Measurements from ENCODE around the gene DMRTB1.

DMRTB1 gene

DNA sequence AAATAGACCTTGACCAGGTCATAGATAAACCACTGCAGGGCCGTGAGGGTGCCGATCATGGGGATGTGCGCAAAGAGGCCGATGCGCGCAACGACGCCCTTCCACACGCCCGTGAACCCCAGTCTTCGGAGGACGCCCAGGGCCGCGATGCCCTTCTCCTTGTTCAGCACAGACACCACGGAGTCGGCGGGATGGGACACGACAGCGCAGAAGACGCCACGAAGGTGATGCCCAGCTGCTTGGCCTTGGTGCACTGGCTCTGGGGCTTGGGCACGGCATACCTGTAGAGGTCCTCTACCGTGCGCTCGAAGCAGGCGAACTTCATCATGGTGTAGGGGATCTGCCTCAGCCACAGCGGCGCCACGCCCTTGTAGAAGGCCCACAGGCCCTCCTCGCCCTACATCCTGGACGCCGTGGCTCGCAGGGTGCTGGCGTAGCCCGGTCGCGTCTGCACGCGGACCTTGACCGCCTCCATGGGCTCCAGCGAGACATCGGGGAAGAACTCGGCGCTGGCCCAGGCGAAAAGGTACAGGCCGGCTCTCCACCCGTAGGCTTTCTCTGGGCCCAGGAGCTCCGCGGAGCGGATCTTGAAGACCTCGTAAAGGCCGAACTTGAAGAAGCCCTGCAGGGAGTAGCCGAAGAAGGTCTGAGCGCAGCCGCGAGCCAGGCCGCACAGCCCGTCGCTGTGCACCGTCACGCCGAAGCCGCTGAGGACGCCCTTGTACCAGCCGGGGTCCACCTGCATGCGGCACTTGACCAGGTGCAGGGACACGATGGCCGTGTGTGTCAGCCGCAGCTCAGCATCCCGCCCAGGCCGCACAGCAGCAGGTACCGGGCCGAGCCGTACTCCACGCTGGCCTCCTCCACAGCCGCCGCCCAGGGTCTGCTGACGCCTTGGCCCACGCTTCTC is 20.5 kb upstream of the DMRTB1 start:
- DNase-seq = no peak

DNA sequence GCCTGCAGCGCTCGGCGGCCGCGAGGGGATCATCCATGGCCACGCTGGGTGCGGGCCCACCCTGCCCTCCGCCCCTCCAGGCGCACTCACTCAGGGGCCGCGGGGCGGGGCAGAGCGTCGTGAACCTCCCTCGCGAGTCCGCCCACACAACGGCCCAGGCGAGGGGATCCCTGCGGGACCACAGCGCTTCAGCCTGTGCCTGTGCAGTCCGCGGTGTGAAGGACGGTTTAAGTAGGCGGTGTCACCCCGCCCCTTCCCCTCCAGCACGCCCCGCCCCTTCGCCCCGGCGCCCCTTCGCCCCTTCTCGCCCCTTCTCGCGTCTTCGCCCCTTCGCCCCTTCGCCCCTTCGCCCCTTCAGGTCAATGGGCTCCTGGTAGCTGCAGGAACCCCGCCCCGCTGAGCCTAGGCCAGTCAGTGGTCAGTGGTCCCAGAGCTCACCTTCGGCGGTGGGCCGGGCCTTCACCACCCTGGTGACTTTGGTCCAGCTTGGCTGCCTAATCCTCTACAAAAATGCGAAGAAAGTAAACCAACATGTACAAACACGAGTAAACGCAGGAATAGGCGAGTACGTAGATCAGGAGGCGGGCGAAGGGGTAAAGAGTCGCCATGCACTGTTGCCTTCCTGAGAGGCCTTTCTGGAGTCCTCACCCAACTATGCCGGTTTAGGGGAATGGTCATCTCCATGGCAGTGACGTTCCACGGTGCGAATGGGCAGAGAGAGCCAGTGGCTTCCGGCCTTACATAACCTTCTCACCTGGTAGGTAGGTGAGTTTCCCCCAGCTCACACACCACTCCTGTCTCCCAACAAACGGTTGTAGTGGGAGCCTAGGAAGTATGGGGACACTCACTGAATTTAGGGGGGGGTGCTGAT is 19.6 kb upstream of the DMRTB1 start:
- no peak for DNase-seq

DNA sequence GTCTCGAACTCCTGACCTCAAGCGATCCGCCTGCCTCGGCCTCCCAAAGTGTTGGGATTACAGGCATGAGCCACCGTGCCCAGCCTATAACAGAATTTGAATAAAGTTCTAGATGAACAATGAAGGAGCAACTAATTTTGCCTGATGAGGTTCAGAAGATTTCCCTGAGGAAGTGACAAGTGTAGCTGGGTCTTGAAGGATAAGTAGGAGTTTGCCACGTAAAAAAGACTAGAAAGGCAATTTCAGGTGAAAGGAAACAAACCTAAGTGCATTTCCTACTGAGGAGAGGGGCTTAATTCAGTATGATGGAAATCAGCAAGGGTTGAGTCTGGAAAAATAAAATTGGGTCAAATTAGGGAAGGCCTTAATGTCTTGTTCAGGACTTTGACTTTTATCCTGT is 18.6 kb upstream of the DMRTB1 start:
- no peak for DNase-seq

DNA sequence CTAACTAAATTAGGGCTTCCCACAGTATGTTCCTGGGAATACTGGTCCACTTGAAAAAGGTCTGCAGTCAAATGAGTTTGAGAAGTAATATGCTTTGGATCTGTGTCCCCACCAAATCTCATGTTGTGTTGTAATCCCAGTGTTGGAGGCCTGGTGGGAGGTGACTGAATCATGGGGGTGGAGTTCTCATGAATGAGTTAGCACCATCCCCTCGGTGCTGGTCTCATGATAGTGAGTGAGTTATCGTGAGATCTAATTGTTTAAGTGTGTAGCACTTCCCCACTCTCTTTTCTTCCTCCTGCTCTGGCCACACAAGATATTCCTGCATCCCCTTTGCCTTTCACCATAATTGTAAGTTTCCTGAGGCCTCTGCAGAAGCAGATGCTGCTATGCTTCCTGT is 16.9 kb upstream of the DMRTB1 start:
- DNase-seq = no peak

DNA sequence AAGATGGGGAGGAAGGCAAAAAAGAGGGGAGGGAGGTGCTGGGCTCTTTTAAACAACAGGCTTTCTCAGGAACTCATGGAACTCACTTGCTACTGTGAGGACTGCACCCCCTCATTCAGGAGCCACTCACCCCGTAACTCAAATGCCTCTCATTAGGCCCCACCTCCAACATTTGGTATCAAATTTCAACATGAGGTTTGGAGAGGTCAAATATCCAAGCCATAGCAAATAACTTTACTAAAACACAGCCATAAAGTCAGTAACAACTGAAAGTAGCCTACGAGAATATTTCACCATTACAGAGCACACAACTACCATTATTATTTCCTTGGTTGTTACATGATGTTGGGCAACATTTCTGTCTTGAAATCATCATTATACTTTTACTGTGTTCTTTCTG is 13.1 kb upstream of the DMRTB1 start:
- no peak for DNase-seq

DNA sequence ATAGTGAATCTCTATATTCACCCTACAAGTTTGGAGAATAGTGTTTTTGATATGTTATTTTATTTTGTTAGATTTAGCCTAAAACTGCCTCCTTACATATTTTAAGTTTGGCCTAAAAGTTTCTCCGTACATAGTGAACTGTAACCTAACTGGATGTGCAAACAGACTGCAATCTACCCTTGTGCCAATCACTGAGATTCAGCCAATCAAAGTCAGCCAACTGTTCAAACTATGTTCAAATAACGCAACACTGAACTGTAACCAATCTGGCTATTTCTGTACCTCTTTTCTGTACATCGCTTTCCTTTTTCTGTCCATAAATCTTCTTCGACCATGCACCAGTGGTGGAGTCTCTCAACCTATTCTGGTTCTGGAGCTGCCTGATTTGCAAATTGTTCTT is 11.8 kb upstream of the DMRTB1 start:
- no peak for DNase-seq

DNA sequence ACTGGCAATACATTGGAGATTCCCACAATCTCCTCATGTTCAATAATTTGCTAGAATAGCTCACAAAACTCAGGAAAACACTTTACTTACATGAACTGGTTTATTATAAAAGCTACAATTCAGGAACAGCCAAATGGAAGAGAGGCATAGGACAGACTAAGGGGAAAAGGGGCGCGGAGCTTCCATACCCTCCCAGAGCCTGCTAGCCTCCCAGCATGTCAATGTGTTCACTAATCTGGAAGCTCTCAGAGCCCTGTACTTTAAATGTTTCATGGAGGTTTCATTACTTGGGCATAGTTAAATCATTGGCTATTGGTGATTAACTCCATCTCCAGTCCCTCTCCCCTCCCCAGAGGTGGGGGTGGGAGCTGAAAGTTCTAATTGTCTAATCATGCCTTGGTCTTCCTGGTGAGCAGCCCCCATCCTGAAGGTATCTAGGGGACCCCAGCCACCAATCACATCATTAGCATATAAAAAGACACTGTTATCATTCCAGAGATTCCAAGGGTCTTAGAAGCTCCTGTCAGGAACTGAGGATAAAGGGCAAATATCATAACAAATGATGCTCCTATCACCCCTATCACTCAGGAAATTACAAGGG is 10.9 kb upstream of the DMRTB1 start:
- DNase-seq = no peak

DNA sequence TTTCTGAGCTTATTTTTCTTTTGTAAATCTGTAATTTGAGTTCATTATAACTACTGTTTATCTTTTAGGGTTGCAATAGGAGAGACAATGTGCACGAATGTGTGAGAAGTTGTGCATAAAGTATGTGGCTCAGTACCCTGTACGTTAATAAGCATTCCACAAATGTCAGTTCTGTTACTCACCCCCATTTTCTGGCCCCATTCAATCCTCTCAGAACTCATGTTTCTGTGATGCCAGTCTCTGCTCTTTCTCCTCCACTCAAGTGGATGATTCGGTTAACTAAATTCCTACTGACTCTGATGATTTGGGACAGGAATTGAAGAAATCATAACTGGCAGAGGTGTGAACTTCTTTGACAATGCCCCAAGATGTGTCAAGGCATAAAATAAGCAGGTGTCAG is 10.2 kb upstream of the DMRTB1 start:
- DNase-seq = no peak

DNA sequence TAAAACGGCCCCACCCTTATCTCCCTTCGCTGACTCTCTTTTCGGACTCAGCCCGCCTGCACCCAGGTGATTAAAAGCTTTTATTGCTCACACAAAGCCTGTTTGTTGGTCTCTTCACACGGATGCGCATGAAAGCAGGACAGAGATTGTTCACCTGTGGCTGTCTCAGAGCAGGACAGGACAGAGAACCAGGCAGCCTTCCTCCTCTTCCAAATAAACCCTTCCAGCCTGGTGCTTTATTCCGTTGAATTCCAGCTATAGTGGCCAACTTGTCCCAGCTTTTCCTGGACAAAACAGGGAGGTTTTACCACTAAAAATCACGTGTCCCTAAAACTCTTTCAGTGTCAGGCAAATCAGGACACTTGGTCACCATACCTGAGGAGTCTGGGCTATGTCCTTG is 9.5 kb upstream of the DMRTB1 start:
- DNase-seq = no peak

DNA sequence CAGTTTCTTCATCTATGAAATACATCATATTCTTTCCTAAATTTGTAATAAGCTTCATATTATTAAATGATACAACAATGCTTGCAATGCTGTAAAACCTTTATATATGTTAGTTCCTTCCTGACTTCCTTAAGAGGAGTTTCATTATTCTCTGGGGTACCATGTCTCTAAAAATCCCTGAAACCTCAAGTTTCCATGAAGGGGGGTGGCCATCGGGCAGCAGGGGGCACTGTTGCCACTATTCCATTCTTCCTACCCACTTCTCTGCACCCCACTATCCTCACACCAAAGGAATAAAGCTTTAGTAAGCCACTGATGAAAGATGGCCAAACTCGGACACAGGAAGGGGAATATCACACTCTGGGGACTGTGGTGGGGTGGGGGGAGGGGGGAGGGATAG is 9.0 kb upstream of the DMRTB1 start:
- DNase-seq = no peak

DNA sequence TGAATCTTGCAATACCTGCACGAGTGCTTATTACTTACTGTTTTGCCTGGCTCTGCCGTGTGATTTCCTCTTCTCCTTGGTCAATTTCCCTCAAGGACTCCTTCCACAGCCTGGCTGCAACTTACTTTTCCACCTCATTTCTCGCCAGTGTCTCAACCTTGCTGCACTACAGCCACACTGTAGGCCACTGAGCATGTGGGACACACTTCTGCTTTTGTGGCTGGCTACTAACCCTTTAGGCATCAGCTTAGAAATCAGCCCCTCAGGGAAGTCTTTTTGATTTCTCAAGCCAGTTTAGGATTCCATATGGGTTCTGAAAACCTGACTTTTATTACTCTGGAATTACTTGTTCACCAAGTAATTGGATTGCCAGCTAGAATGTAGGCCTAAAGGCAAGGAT is 5.2 kb upstream of the DMRTB1 start:
- no peak for DNase-seq

DNA sequence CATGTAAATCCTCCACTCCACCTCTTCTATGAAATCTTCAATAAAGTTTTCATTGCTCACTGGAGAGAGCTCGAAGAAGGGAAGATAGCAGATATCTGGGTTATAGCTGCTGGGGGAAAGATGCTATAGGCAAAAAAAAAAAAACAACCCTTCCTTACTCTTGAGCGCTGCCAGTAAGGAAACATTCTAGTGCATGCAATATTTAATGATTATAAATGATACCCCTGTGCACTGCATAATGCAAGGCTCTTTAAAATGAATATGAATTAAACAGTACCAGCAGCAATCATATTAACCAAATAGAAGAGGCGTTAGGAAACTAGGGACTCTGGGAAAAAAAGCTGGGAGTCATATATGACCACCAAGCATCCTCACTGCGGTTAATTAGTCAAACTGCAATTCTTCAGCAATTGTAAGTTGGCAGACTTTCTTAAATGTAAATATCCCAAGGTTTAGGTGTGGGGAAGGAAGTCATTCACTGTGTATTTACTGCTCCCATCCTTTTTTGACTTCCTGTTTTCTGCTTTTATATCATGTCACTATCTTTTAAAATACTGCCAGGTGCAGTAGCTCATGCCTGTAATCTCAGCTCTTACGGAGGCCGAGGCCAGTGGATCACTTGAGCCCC is 3.7 kb upstream of the DMRTB1 start:
- DNase-seq = no peak

DNA sequence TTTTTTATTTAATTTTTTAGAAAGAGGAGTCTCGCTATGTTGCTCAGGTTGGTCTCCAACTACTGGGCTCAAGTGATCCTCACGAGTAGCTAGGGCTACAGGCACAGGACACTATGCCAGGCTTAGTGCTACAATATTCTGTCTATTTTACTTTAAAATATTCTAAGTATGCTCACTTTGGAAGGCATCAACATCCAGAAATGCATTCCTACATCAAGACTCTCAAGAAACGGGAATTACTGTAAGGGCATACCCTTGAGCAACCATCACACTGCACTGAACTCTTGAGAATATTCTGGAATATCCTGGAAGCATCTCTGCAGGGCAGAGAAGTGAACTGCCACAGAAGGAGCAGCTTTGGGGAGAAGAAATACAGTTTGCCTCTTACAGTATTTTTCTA is 565 bp upstream of the DMRTB1 start:
- no peak for DNase-seq

DNA sequence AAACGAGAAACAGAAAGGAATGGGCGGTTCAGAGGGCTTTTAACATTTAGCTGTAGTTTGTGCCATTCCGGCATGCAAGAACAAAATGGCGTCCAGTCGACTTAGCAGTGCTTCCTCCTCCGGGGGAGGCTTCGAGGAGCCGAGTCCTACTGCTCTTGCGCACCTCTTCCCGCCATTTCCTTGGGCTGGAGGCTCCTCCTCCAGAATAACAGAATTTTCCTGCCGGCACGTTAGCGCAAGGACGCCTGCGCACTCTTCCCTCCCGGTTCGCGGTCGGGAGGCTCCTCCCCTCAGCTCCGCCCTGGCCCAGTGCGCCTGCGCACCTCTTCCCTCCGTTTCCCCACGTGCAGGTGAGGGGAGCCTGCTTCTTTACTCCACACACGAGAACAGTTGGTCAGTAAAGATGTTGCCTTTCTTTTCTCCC is 1.0 kb downstream of the DMRTB1 start:
- DNase-seq = no peak

DNA sequence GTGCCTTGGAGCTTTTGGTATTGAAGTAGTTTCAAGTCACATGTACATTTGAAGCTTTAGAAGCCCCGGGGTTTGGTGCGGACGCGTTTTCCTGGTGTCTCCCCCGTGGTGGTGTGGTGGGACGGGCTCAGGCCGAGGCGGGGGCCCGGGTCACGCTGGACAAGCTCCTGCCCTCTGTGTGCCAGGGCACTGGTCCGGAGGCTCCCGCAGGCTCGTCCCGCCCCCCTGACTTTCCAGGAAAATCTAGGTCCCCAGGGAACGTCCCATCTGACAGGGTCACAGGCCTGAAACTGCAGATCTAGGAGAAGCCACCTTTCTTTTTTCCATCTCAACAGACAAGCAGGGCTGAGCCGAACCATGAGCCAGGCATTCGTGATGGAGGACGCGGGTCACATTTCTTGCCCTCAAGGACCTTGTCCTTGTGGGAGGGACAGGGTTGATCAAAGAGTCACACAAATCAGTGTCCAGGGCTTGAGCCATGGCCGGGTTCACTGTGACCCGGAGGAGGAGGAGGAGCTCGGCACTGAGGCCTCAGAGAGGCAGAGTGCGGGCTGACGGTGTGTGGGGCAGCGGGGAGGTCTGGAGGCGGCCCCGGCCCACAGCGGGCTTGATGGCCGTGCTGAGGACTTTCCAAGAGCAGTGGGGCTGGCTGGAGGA is 1.6 kb downstream of the DMRTB1 start:
- no peak for DNase-seq

DNA sequence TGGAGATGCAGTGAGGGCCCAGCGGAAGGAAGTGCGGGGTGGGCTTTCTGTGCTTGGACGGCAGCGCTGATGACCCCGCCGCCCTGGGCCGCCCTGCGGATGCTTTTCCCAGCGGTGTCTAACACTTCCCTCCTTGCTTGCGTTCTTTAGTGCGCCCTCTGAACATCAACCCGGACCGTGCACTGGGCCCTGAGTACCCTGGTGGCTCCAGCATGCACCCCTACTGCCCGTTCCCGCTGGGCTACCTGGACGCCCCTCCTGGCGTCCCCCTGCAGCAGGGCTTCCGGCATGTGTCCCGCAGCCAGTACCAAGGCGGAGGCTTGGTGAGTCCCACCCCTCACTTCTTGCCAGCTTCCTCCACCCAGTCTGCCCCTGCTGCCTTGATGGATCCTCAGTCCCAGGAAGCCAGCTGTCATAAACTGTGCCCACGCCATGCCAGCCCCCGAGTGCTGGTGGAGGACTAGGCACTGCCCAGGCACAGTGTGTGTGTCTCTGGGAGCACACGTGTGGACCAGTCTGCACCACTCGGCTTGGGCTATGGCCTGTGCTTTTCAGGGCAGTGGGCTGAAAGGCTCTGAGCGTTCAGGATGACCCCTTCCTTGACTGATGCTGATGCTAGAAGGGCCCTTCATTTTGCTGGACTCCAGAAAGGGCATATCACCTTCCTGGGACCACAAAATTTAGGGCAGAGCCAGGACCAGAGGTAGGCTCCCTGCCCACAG is 2.3 kb downstream of the DMRTB1 start:
- no peak for DNase-seq

DNA sequence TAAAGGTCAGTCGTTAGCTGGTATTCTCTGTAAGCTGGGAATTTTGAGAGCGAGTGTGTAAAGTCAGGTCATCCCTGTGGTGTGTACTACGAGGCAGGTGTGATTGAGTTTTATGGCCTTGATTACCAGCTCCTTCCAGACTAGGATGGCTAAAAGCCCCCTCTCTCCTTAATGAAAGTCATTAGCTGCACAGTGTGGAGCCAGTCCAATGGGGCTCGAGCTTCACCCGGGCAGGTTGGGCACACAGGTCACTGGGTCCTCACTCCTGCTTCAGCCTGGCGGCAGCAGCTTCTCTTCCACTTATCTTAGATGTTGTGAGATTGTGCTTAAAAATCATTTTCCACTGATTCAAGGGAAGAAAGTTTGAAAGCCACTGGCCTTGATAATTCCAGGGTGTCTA is 3.0 kb downstream of the DMRTB1 start:
- no peak for DNase-seq

DNA sequence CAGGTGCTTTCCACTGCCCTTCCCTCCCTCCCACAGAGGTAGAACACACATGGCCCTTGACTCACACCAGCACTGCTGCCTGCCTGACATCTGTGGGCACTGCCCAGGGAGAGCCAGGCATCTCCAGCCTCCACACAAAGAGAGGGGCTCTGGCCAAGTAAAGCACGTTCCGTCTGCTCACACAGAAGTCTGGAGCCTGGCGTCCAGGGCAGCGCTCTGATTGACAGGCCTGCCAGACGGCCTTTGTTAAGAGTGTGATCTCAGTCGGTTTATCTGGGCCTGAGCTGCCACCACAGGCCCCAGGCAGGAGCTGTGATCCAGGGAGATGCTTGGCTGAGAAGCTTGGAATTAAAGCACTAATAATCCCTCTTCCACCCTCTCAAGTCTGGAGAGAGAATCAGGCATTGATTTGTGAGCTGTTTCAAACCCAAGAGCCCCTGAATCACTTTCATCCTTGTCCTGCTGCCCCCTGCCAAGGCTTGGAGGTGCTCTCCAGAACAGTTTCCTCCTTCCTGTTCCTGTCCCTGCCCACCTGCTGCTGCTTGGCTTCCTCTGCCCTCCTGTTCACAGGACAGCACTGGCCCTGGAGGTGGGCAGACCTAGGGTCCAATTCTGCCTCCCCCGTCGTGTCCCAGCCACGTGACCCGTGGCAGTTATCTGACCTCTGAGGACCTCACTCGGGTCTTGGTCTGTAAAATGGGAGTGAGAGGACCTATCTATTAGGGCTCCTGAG is 3.7 kb downstream of the DMRTB1 start:
- DNase-seq = no peak

DNA sequence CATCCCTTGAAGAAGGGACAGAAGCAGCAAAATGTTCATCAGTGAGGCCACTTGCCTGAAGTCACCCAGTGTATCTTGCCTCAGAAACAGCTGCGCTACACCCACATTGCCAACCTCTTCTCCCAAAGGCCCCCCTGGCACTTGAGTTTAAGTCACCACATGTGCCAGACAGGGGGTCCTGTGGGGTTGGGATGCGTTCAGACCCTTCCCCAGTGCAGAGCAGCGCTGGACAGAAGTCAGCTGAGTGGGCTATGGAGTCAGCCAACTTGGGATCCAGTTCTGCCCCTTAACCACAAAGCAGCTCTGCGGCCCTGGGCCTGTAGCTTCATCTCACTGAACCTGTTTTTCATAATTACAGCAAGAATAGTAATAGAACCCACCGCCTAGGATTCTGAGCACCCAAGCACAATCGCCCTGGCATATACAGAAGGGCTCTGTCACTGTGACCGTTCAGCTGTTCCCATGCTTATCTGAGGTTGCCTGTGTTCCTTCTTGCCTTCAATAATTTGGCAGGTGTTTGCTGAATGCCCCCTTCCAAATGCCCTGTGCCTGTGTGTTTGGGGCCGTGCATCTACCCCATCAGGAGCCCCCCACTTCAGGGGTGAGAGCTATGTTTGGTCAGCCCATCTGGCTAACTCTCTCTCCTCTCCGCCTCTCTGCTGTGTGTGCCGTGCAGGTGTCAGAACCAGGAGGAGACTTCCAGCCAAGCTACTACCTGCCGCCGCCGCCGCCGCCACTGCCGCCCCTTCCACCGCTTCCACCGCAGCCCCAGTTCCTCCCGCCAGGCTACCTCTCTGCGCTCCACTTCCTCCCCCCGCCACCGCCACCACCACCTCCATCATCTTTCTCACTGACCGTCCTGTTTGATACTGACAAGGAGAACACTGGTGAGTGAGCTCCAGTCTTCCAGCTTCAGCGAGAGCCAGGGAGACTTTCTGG is 5.0 kb downstream of the DMRTB1 start:
- no peak for DNase-seq

Data from RPMI8226 (cell line).